SIG-M5 (cell line): ENCODE data around the gene ABCA7.
"Not testable (repeated sequence)": the region's sequence is repeated elsewhere in the genome, so short reads cannot be mapped to it uniquely, and the experiment has no call there.

Experiments
- DNase-seq: peaks from one replicate; lab custom pipeline; 2025; lab: John Stamatoyannopoulos, UW

The ABCA7 gene

GRCh38 chr19:1016647-1017114, 23.2 kb upstream of the ABCA7 start:
- no peak for DNase-seq

GRCh38 chr19:1017115-1017905, 22.6 kb upstream of the ABCA7 start:
- no peak for DNase-seq

- no peak for DNase-seq
Observed at GRCh38 chr19:1017906-1018305, 22.0 kb upstream of the ABCA7 start.

GRCh38 chr19:1018393-1018792, 21.5 kb upstream of the ABCA7 start:
- DNase-seq: no peak

GRCh38 chr19:1018932-1019615, 20.8 kb upstream of the ABCA7 start:
- DNase-seq: no peak

GRCh38 chr19:1019616-1019961, 20.3 kb upstream of the ABCA7 start:
- no peak for DNase-seq

- no peak for DNase-seq
Observed at GRCh38 chr19:1019980-1020867, 19.7 kb upstream of the ABCA7 start.

GRCh38 chr19:1020868-1021425, 19.0 kb upstream of the ABCA7 start, which contains the start of gene TMEM259:
TSS of gene TMEM259 (minus strand) at chr19:1021123. CDS start at chr19:1020996, 127 bp downstream.
- peak; percentile 51 for DNase-seq

GRCh38 chr19:1023883-1024188, 16.1 kb upstream of the ABCA7 start:
- DNase-seq: not testable (repeated sequence)

- DNase-seq: not testable (repeated sequence)
Observed at GRCh38 chr19:1025080-1025479, 14.8 kb upstream of the ABCA7 start.

GRCh38 chr19:1025960-1026782, 13.7 kb upstream of the ABCA7 start, which contains the start of gene CNN2:
TSS of gene CNN2 (plus strand) at chr19:1026608. CDS start at chr19:1026662, 54 bp downstream.
- no peak for DNase-seq

GRCh38 chr19:1026783-1027649, 12.9 kb upstream of the ABCA7 start:
- no peak for DNase-seq

- no peak for DNase-seq
Observed at GRCh38 chr19:1027650-1028061, 12.3 kb upstream of the ABCA7 start.

- DNase-seq: no peak
Observed at GRCh38 chr19:1028062-1028926, 11.6 kb upstream of the ABCA7 start.

GRCh38 chr19:1032264-1032867, 7.5 kb upstream of the ABCA7 start:
- DNase-seq: no peak

- no peak for DNase-seq
Observed at GRCh38 chr19:1035998-1036621, 3.8 kb upstream of the ABCA7 start.

- DNase-seq: no peak
Observed at GRCh38 chr19:1037621-1038064, 2.3 kb upstream of the ABCA7 start.

GRCh38 chr19:1038978-1039645, 795 bp upstream of the ABCA7 start:
- no peak for DNase-seq
